IPS DF 6.9 (cell line): ENCODE data around the gene PRPS1.
A peak's percentile ranks its signal among the peaks of the same experiment; 100 is the strongest.

ENCODE experiments used
- DNase-seq: peaks from one replicate; pipeline ENCODE4 v3.0.0-alpha.2; 2013; ENCODE audit warnings: low read depth, low spot score
- H3K27ac ChIP-seq: one replicate; pipeline ENCODE4 v1.5.1; 2013; ENCODE audit warnings: low read length, control low read depth
- H3K27me3 ChIP-seq: 2 replicates; pipeline ENCODE4 v1.6.1; 2013; ENCODE audit warnings: mild to moderate bottlenecking, low read length; ENCODE audit not compliant: control insufficient read depth, insufficient read depth
- H3K36me3 ChIP-seq: 2 replicates; pipeline ENCODE4 v1.6.1; 2013; ENCODE audit warnings: low read length; ENCODE audit not compliant: control insufficient read depth, insufficient read depth
- H3K4me1 ChIP-seq: 2 replicates; pipeline ENCODE4 v1.6.1; 2013; ENCODE audit warnings: low read length; ENCODE audit not compliant: control insufficient read depth, insufficient read depth
- H3K4me3 ChIP-seq: 2 replicates; pipeline ENCODE4 v1.5.1; 2013; ENCODE audit warnings: mild to moderate bottlenecking, low read length
- H3K9me3 ChIP-seq: 2 replicates; pipeline ENCODE4 v1.6.1; 2013; ENCODE audit warnings: low read length, inconsistent platforms; ENCODE audit not compliant: control insufficient read depth, insufficient read depth
- WGBS: extraction: QIAGEN DNeasy Blood & Tissue Kit; methylation state at CpG from one replicate; pipeline ENCODE4 v1.1.7; 2013; ENCODE audit warnings: mixed read lengths, missing lambda C conversion rate; ENCODE audit not compliant: insufficient read length, insufficient coverage; 5-methylcytosine and 5-hydroxymethylcytosine counted together

PRPS1 gene

GRCh38 chrX:107627838-107628661 is at the start of gene PRPS1:
PRPS1 (plus strand) TSS chrX:107628510; CDS start chrX:107628629, 119 bp downstream.
- DNase-seq: peak; percentile 71
- H3K4me3 ChIP-seq: peak within 1 kb of the TSS; percentile 83; the same call in 1 of the 2 replicates
- no peaks in the 10 kb centered on the region for H3K9me3 ChIP-seq
- WGBS: no CpG with 5 or more reads among the region's 37 CpGs
- no peaks in the 10 kb centered on the region for H3K4me1 ChIP-seq
- H3K27ac ChIP-seq: no peak within 1 kb of the TSS
- H3K36me3 ChIP-seq: no peaks in the 10 kb centered on the region
- H3K27me3 ChIP-seq: no peaks in the 10 kb centered on the region

DNA sequence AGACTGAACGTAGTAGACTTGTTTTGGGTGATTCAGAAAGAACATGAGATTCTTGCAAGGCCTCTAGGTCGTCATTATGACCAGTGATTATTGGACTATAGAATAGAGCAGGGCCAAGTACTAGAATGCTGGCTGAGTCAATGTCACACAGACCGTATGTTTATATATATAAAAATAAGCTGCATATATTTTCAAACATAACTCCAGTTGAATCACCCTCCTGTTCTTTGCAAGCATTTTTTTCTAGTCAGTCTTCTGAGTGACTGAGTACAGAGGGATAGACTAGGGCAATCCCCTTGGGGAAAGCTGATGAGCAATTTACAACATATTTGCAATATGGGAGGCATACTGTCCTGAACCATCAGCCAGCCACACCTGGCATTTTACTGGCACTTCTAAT is 48.4 kb upstream of the PRPS1 start:
- WGBS: no CpG with 5 or more reads among the region's 3 CpGs
- Histone ChIP-seq H3K27ac (no peak overlapping the region), H3K9me3 (no peaks in the 10 kb centered on the region), H3K36me3 (no peaks in the 10 kb centered on the region), H3K4me3 (no peak overlapping the region), H3K4me1 (no peaks in the 10 kb centered on the region; the same call in 1 of the 2 replicates), H3K27me3 (no peaks in the 10 kb centered on the region)
- no peak for DNase-seq

DNA sequence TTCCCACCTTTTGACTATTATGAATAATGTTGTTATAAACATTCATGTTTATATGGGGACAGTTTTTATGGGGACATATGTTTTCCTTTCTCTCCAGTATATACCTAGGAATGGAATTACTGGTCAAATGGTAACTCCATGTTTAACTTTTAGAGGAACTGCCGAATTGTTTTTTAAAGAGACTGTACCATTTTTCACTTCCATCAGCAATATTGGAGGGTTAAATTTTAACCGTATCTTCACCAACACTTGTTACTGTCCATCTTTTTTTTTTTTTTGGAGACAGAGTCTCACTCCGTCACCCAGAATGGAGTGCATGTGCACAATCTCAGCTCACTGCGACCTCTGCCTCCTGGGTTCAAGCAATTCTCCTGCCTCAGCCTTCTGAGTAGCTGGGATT is 46.4 kb upstream of the PRPS1 start:
- Histone ChIP-seq H3K4me1 (no peaks in the 10 kb centered on the region; the same call in 1 of the 2 replicates), H3K27me3 (no peaks in the 10 kb centered on the region), H3K9me3 (no peaks in the 10 kb centered on the region), H3K27ac (no peak overlapping the region), H3K36me3 (no peaks in the 10 kb centered on the region), H3K4me3 (no peak overlapping the region)
- DNase-seq: no peak
- WGBS: no CpG with 5 or more reads among the region's 4 CpGs

DNA sequence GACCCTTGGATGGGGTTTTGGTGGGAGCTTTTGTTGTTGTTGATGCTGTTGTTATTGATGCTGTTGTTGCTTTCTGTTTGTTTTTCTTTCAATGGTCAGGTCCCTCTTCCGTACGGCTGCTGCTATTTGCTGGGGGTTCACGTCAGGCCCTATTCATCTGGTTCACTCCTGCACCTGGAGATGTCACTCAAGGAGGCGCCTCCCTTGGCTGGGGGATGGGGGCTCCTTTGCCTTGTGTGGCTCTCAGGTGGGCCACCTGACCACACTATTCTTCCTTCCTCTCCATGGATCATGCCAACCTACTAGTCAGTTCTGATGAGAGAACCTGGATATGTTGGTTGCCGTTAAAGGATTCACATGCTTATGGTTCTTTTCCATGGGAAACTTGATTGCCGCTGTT is 39.1 kb upstream of the PRPS1 start:
- DNase-seq: no peak
- no CpG with 5 or more reads among the region's 6 CpGs for WGBS
- H3K9me3 ChIP-seq: no peaks in the 10 kb centered on the region
- no peaks in the 10 kb centered on the region for H3K27me3 ChIP-seq
- H3K4me1 ChIP-seq: no peaks in the 10 kb centered on the region
- no peaks in the 10 kb centered on the region for H3K36me3 ChIP-seq
- H3K27ac ChIP-seq: no peak overlapping the region
- H3K4me3 ChIP-seq: no peak overlapping the region

GRCh38 chrX:107596651-107597050 is 31.7 kb upstream of the PRPS1 start:
- Histone ChIP-seq H3K27ac (no peak overlapping the region), H3K9me3 (no peaks in the 10 kb centered on the region), H3K4me3 (no peak overlapping the region), H3K27me3 (no peaks in the 10 kb centered on the region), H3K4me1 (no peaks in the 10 kb centered on the region), H3K36me3 (no peaks in the 10 kb centered on the region)
- no CpG with 5 or more reads among the region's 4 CpGs for WGBS
- DNase-seq: no peak

GRCh38 chrX:107597264-107597663 is 31.0 kb upstream of the PRPS1 start:
- H3K36me3 ChIP-seq: no peaks in the 10 kb centered on the region
- H3K27ac ChIP-seq: no peak overlapping the region
- H3K27me3 ChIP-seq: no peaks in the 10 kb centered on the region
- WGBS: no CpG with 5 or more reads among the region's 13 CpGs
- no peaks in the 10 kb centered on the region for H3K4me1 ChIP-seq
- DNase-seq: no peak
- no peak overlapping the region for H3K4me3 ChIP-seq
- H3K9me3 ChIP-seq: no peaks in the 10 kb centered on the region

DNA sequence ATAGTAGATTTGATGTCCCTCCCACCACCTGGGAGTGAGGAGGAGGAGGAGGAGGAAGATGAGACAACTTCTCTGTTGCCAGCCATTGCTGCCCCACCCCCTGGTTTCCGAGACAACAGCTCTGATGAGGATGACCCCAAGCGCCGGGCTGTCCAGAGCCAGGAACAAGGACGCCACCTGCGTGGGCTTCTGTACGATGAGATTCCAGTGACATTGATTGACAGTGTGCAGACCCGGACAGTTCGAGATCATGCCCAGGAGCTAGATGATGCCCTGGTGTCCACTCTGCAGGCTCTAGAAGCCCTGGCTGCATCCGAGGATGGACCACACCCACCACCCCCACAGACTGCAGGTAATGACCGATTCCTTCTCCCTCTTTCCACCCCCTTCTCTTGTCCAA is 30.5 kb upstream of the PRPS1 start:
- DNase-seq: no peak
- Histone ChIP-seq H3K9me3 (no peaks in the 10 kb centered on the region), H3K27ac (no peak overlapping the region)

DNA sequence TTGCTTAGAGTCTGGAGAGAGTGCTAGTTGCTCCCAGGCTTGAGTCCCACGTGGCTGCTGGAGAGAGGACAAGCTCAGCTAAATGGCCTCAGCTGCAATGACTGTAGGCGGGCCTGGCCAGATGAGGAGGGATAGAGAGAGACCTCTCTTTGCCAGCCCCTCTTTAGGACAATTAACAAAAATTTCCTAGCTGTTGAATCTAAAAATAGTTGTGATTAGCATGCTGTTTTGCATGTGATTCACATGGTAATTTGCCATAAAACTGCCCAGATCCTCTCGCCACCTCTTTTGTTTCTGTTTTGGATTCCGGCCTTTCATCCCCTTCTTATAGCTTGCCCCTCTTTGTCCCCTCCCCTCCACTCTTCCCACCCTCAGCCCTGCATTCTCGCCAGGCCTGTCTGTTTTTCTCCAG is 28.9 kb upstream of the PRPS1 start:
- H3K27me3 ChIP-seq: no peaks in the 10 kb centered on the region
- H3K27ac ChIP-seq: no peak overlapping the region
- H3K4me3 ChIP-seq: no peak overlapping the region
- DNase-seq: no peak
- no peaks in the 10 kb centered on the region for H3K36me3 ChIP-seq
- WGBS: no CpG with 5 or more reads among the region's 5 CpGs
- no peaks in the 10 kb centered on the region for H3K9me3 ChIP-seq
- H3K4me1 ChIP-seq: no peaks in the 10 kb centered on the region

More for the DNA sequence above, 30.5 kb upstream of the PRPS1 start:
- WGBS: no CpG with 5 or more reads among the region's 10 CpGs
- H3K4me3 ChIP-seq: no peak overlapping the region
- no peaks in the 10 kb centered on the region for H3K27me3 ChIP-seq
- no peaks in the 10 kb centered on the region for H3K36me3 ChIP-seq
- no peaks in the 10 kb centered on the region for H3K4me1 ChIP-seq

GRCh38 chrX:107600366-107600765 is 27.9 kb upstream of the PRPS1 start:
- no peak for DNase-seq
- no peak overlapping the region for H3K4me3 ChIP-seq
- WGBS: no CpG with 5 or more reads among the region's 10 CpGs
- no peaks in the 10 kb centered on the region for H3K27me3 ChIP-seq
- H3K9me3 ChIP-seq: no peaks in the 10 kb centered on the region
- H3K4me1 ChIP-seq: no peaks in the 10 kb centered on the region
- H3K36me3 ChIP-seq: no peaks in the 10 kb centered on the region
- no peak overlapping the region for H3K27ac ChIP-seq

- no peaks in the 10 kb centered on the region for H3K36me3 ChIP-seq
- DNase-seq: no peak
- H3K27me3 ChIP-seq: no peaks in the 10 kb centered on the region
- H3K4me1 ChIP-seq: no peaks in the 10 kb centered on the region
- H3K4me3 ChIP-seq: no peak overlapping the region
- H3K27ac ChIP-seq: no peak overlapping the region
- no CpG with 5 or more reads among the region's 11 CpGs for WGBS
- no peaks in the 10 kb centered on the region for H3K9me3 ChIP-seq
These were observed 27.0 kb upstream of the PRPS1 start for GRCh38 chrX:107601326-107601725.

DNA sequence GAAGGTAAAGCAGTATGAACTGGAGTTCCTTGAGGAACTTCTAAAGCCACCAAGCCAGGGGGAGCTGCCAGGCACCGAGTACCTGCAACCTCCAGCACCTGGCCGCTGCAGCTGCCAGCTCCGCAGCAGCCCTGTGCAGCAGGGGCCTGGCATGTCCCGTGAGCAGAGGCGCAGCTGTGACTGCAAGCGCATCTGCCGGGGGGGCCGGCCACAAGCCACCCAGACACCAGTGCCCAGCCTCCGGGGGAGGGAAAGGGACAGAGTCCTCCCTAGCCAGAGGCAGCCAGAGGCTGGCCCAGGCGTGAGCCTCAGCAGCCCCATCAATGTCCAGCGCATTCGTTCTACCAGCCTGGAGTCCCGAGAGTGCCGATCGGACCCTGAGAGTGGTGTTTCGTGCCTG is 26.6 kb upstream of the PRPS1 start:
- Histone ChIP-seq H3K27ac (no peak overlapping the region), H3K9me3 (no peaks in the 10 kb centered on the region), H3K36me3 (no peaks in the 10 kb centered on the region), H3K4me1 (no peaks in the 10 kb centered on the region), H3K4me3 (no peak overlapping the region; the same call in 1 of the 2 replicates), H3K27me3 (no peaks in the 10 kb centered on the region)
- WGBS: no CpG with 5 or more reads among the region's 16 CpGs
- no peak for DNase-seq
